Measurements from ENCODE around the gene FAM227A. TPM values are rescaled to one million over a fixed set of nuclear protein-coding genes. Genes with fewer than 3 reads are reported as not detected.
A peak's percentile ranks its signal among the peaks of the same experiment; 100 is the strongest.

Gene FAM227A
- total RNA-seq, 3 donors from 2014 or later (not counting 1 experiment from before 2014, with no cell fraction given), result 0.07 to 0.29 (median 0.28) TPM

- 77% methylated on average over 3 of the region's 3 CpGs for WGBS (ENCODE audit: insufficient coverage)
- intact Hi-C loops (cut with micrococcal nuclease), result no loop called here
- Mint-ChIP-seq H3K27ac (peak overlapping the region; percentile 47 to 97), H3K9me3 (no peaks in the 10 kb centered on the region), H3K4me1 (peaks cover 59 to 73% of the 10 kb centered on the region in 2 donors), H3K36me3 (peaks cover 6% of the 10 kb centered on the region), H3K27me3 (ENCODE audit: low read depth in 2 of 2) (no peaks in the 10 kb centered on the region), H3K4me3 (peak overlapping the region; percentile 47)
- no peaks in the 10 kb centered on the region for H3K27me3 ChIP-seq (ENCODE audit: control insufficient read depth, insufficient read depth, low read length)
- no peak overlapping the region for H3K4me3 ChIP-seq (ENCODE audit: low read length)
- H3K36me3 ChIP-seq (ENCODE audit: control insufficient read depth, insufficient read depth, low read length), result no peaks in the 10 kb centered on the region
- H3K27ac ChIP-seq (ENCODE audit: low read length), result no peak overlapping the region
- peaks cover 31% of the 10 kb centered on the region for H3K4me1 ChIP-seq (ENCODE audit: control insufficient read depth, insufficient read depth, low read length)
- H3K9me3 ChIP-seq (ENCODE audit: control insufficient read depth, insufficient read depth, low read length), result no peaks in the 10 kb centered on the region
- DNase-seq (peak in 1 of 2 donors; percentile 47), ATAC-seq (no peak)
- TF ChIP-seq, protein P1, sequence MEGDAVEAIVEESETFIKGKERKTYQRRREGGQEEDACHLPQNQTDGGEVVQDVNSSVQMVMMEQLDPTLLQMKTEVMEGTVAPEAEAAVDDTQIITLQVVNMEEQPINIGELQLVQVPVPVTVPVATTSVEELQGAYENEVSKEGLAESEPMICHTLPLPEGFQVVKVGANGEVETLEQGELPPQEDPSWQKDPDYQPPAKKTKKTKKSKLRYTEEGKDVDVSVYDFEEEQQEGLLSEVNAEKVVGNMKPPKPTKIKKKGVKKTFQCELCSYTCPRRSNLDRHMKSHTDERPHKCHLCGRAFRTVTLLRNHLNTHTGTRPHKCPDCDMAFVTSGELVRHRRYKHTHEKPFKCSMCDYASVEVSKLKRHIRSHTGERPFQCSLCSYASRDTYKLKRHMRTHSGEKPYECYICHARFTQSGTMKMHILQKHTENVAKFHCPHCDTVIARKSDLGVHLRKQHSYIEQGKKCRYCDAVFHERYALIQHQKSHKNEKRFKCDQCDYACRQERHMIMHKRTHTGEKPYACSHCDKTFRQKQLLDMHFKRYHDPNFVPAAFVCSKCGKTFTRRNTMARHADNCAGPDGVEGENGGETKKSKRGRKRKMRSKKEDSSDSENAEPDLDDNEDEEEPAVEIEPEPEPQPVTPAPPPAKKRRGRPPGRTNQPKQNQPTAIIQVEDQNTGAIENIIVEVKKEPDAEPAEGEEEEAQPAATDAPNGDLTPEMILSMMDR (IDR thresholded peaks at IDR 0.05), result no peak
These were observed 40.6 kb upstream of the FAM227A start for GRCh38 chr22:38696606-38697424.

DNA sequence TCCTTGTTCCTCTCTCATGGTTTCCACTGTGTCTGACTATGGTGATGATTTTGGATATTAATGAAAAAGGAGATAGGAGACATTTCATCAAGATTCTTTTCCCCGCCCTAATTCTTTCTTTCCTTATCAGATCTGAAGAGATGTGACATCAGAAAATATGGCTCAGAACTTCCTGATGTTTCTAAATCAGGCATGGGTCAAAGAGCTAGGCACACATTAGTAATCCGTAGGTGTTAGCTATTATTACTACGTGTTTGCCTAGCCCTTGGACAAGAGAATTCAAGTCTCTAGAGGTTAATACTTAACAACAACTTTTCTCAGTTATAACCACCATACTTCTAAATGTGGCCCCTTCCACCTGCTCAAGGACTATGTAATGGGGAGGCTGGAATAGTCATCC, 38.7 kb upstream of the FAM227A start:
- no peaks in the 10 kb centered on the region for H3K27me3 Mint-ChIP-seq (ENCODE audit: low read depth in 2 of 2)
- Histone ChIP-seq H3K27me3 (ENCODE audit: control insufficient read depth, insufficient read depth, low read length) (no peaks in the 10 kb centered on the region), H3K27ac (ENCODE audit: low read length) (no peak overlapping the region), H3K9me3 (ENCODE audit: control insufficient read depth, insufficient read depth, low read length) (no peaks in the 10 kb centered on the region), H3K36me3 (ENCODE audit: control insufficient read depth, insufficient read depth, low read length) (no peaks in the 10 kb centered on the region), H3K4me3 (ENCODE audit: low read length) (no peak overlapping the region), H3K4me1 (ENCODE audit: control insufficient read depth, insufficient read depth, low read length) (peaks cover 22% of the 10 kb centered on the region)
- 93% methylated on average over 3 of the region's 3 CpGs for WGBS (ENCODE audit: insufficient coverage)
- intact Hi-C loops (cut with micrococcal nuclease), result no loop called here
- H3K9me3 Mint-ChIP-seq, result no peaks in the 10 kb centered on the region
- no peak for DNase-seq
- H3K4me1 Mint-ChIP-seq, result peaks cover 47 to 62% of the 10 kb centered on the region in 2 donors
- H3K4me3 Mint-ChIP-seq, result no peak overlapping the region
- TF ChIP-seq, protein P1 (IDR thresholded peaks at IDR 0.05), result no peak
- ATAC-seq, result no peak
- peaks cover 6% of the 10 kb centered on the region for H3K36me3 Mint-ChIP-seq
- no peak overlapping the region for H3K27ac Mint-ChIP-seq

GRCh38 chr22:38694049-38694448, 37.9 kb upstream of the FAM227A start:
- Mint-ChIP-seq H3K9me3 (no peaks in the 10 kb centered on the region), H3K27ac (peak overlapping the region in 1 of 2 donors; percentile 3), H3K4me1 (peaks cover 41 to 53% of the 10 kb centered on the region in 2 donors), H3K27me3 (ENCODE audit: low read depth in 2 of 2) (no peaks in the 10 kb centered on the region), H3K36me3 (peaks cover 6% of the 10 kb centered on the region), H3K4me3 (no peak overlapping the region)
- Histone ChIP-seq H3K27me3 (ENCODE audit: control insufficient read depth, insufficient read depth, low read length) (no peaks in the 10 kb centered on the region), H3K36me3 (ENCODE audit: control insufficient read depth, insufficient read depth, low read length) (no peaks in the 10 kb centered on the region), H3K9me3 (ENCODE audit: control insufficient read depth, insufficient read depth, low read length) (no peaks in the 10 kb centered on the region), H3K4me3 (ENCODE audit: low read length) (no peak overlapping the region), H3K4me1 (ENCODE audit: control insufficient read depth, insufficient read depth, low read length) (peaks cover 15% of the 10 kb centered on the region), H3K27ac (ENCODE audit: low read length) (no peak overlapping the region)
- intact Hi-C loops (cut with micrococcal nuclease), result no loop called here
- no peak for DNase-seq
- TF ChIP-seq, protein P1 (IDR thresholded peaks at IDR 0.05), result no peak
- WGBS (ENCODE audit: insufficient coverage), result 75% methylated on average over 2 of the region's 2 CpGs
- no peak for ATAC-seq
